Loucy (cell line): Measurements from ENCODE around the gene HOXA3.

ENCODE experiments used
- CTCF ChIP-seq: fragments of 200-600 bp; sonication (generic); conservative IDR thresholded peaks from 2 replicates; pipeline ENCODE4 v1.5.1; 2014; ENCODE audit warnings: mild to moderate bottlenecking, antibody characterized with exemption, low read length
- EZH2phosphoT487 ChIP-seq: fragments of 200-600 bp; IDR thresholded peaks from 2 replicates; pipeline ENCODE4 v1.6.1; 2018; ENCODE audit warnings: antibody characterized with exemption, mild to moderate bottlenecking, moderate library complexity, borderline replicate concordance

- TF ChIP-seq CTCF, result no peak; the same call in 1 of the 2 replicates
- TF ChIP-seq EZH2phosphoT487, result no peak
These were observed 36.3 kb upstream of the HOXA3 start for GRCh38 chr7:27188386-27189294.
